Gastrocnemius medialis (tissue), 4 donors: Measurements from ENCODE around the gene ERC1. TPM values are rescaled to one million over a fixed set of nuclear protein-coding genes. Genes with fewer than 3 reads are reported as not detected.

ENCODE experiments used
- ATAC-seq, 2 donors: fragments of 150-250 bp; one replicate each; pipeline ENCODE4 v1.9.1; 2016
- DNase-seq, 2 donors: peaks; one replicate each; pipeline ENCODE4 v3.0.0-alpha.2; 2019
- H3K27ac ChIP-seq, 4 donors: fragments of 200-600 bp; sonication (generic); 1 replicate in 1 of 4; 2 replicates in 3 of 4; pipeline ENCODE4 v1.5.1; 2016 to 2018; ENCODE audit warnings: mild to moderate bottlenecking in 2 of 4, moderate library complexity in 1 of 4
- H3K27me3 ChIP-seq, 3 donors: fragments of 200-600 bp; sonication (generic) in 2 of 3; 1 replicate in 1 of 3; 2 replicates in 2 of 3; pipeline versions ENCODE4 v1.5.1 to v1.6.0; 2016 to 2019; ENCODE audit warnings: mild to moderate bottlenecking in 1 of 3, moderate library complexity in 1 of 3
- H3K36me3 ChIP-seq, 2 donors: fragments of 200-600 bp; sonication (generic) in 1 of 2; one replicate each; pipeline ENCODE4 v1.5.1; 2017 to 2018
- H3K4me1 ChIP-seq, 2 donors: fragments of 200-600 bp; sonication (generic) in 1 of 2; one replicate each; pipeline ENCODE4 v1.5.1; 2016 to 2017; ENCODE audit warnings: mild to moderate bottlenecking in 2 of 2
- H3K4me3 ChIP-seq, 4 donors: fragments of 200-600 bp; sonication (generic) in 3 of 4; 1 replicate in 1 of 4; 2 replicates in 3 of 4; pipeline ENCODE4 v1.5.1; 2016 to 2019; ENCODE audit warnings: mild to moderate bottlenecking in 2 of 4
- H3K9me3 ChIP-seq, 3 donors: fragments of 200-600 bp; sonication (generic) in 2 of 3; 1 replicate in 1 of 3; 2 replicates in 2 of 3; pipeline ENCODE4 v1.5.1; 2016 to 2019
- POLR2A ChIP-seq, 2 donors: fragments of 450-650 bp; IDR thresholded peaks; one replicate each; pipeline ENCODE4 v1.6.1; 2017; ENCODE audit warnings: antibody characterized with exemption in 2 of 2, mild to moderate bottlenecking in 2 of 2, moderate library complexity in 2 of 2
- in situ Hi-C, 4 donors: fragments of 200-750 bp; cut with MboI; loops; one replicate each; pipeline versions ENCODE4 v1.15.0 to v1.8.0; 2017; ENCODE audit warnings: low sequenced_read_pairs in 4 of 4
- intact Hi-C: fragments of 100-400 bp; cut with DNase I; formaldehyde crosslinking; loops from one replicate; pipeline ENCODE4 v1.15.1; 2023; ENCODE audit warnings: low total_unique reads
- total RNA-seq, 4 donors: library from RNA; depleted of rRNA; stranded (reverse); fragments of >200 nt; gene quantifications; one replicate each; pipeline versions ENCODE4 v1.1.0 to v1.2.3, GENCODE V29; 2016
- TF ChIP-seq, protein P1 (sequence below), 5 experiments: fragments of 450-650 bp in 3 of 5; fragments of 200-600 bp in 2 of 5; sonication (generic) in 2 of 5; IDR thresholded peaks in 4 of 5; conservative IDR thresholded peaks in 1 of 5; 1 replicate in 4 of 5; 2 replicates in 1 of 5; pipeline ENCODE4 v1.5.1; 2016 to 2019; ENCODE audit warnings: antibody characterized with exemption in 5 of 5, mild to moderate bottlenecking in 3 of 5, moderate library complexity in 3 of 5

ERC1 gene
- total RNA-seq, 4 donors from 2014 or later, result 20.3 to 39.1 (median 23.5) TPM

- Histone ChIP-seq H3K27me3 (no peaks in the 10 kb centered on the region), H3K4me3 (no peak overlapping the region), H3K27ac (no peak overlapping the region), H3K9me3 (peaks cover 0 to 8% (median 0%) of the 10 kb centered on the region in 3 donors), H3K4me1 (peaks cover 0 to 13% of the 10 kb centered on the region in 2 donors), H3K36me3 (no peaks in the 10 kb centered on the region)
- intact Hi-C loops (no loop called here), in situ Hi-C loops (no loop called here)
- DNase-seq (no peak), ATAC-seq (no peak)
- TF ChIP-seq POLR2A (IDR thresholded peaks at IDR 0.05), result no peak
- TF ChIP-seq, protein P1, sequence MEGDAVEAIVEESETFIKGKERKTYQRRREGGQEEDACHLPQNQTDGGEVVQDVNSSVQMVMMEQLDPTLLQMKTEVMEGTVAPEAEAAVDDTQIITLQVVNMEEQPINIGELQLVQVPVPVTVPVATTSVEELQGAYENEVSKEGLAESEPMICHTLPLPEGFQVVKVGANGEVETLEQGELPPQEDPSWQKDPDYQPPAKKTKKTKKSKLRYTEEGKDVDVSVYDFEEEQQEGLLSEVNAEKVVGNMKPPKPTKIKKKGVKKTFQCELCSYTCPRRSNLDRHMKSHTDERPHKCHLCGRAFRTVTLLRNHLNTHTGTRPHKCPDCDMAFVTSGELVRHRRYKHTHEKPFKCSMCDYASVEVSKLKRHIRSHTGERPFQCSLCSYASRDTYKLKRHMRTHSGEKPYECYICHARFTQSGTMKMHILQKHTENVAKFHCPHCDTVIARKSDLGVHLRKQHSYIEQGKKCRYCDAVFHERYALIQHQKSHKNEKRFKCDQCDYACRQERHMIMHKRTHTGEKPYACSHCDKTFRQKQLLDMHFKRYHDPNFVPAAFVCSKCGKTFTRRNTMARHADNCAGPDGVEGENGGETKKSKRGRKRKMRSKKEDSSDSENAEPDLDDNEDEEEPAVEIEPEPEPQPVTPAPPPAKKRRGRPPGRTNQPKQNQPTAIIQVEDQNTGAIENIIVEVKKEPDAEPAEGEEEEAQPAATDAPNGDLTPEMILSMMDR (IDR thresholded peaks at IDR 0.05 in 4 of 5, conservative IDR thresholded peaks at IDR 0.05 in 1 of 5), result no peak
These were observed 63.3 kb downstream of the ERC1 start for GRCh38 chr12:1054117-1054870.

DNA sequence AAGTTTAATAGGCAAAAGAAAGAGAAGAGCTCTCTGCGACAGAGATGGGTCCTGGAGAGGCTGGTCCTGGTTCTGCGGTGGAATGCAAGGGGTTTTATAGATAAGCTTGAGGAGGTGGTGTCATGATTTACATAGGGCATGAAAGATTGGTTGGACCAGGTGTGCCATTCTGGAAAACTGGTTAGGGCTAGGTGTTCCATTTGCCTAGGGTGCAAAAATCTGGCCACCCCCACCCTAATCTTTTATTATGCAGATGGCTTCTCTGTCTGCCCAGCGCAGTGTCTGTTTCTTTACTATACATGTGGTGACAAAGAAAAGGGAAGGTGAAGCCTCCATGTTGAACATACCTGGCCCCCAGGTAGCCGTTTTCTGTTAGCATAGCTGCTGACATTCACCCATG, 65.4 kb downstream of the ERC1 start:
- Histone ChIP-seq H3K4me3 (no peak overlapping the region), H3K27ac (no peak overlapping the region), H3K9me3 (peaks cover 0 to 8% (median 0%) of the 10 kb centered on the region in 3 donors), H3K4me1 (peaks cover 0 to 13% of the 10 kb centered on the region in 2 donors), H3K36me3 (no peaks in the 10 kb centered on the region), H3K27me3 (no peaks in the 10 kb centered on the region)
- DNase-seq (no peak), ATAC-seq (no peak)
- intact Hi-C loops, result no loop called here
- in situ Hi-C loops, result no loop called here
- TF ChIP-seq, protein P1 (IDR thresholded peaks at IDR 0.05 in 4 of 5, conservative IDR thresholded peaks at IDR 0.05 in 1 of 5), result no peak
- no peak for TF ChIP-seq POLR2A (IDR thresholded peaks at IDR 0.05)

DNA sequence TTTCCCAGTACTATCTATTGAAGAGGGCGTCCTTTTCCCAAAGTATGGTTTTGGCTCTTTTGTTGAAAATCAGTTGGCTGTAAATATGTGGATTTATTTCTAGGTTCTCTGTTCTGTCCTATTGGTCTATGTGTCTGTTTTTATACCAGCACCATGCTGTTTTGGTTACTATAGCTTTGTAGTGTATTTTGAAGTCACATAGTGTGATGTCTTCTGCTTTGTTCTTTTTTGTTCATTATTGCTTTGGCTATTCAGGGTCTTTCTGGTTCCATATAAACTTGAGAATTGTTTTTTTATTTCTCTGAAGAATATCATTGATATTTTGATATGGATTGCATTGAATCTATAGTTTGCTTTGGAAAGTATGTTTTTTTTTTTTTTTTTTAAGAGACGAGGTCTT, 67.4 kb downstream of the ERC1 start:
- Histone ChIP-seq H3K4me1 (peaks cover 0 to 8% of the 10 kb centered on the region in 2 donors), H3K36me3 (no peaks in the 10 kb centered on the region), H3K27ac (peak overlapping the region in 1 of 4 donors; percentile 55), H3K4me3 (no peak overlapping the region), H3K27me3 (no peaks in the 10 kb centered on the region), H3K9me3 (peaks cover 0 to 20% (median 0%) of the 10 kb centered on the region in 3 donors)
- no peak for TF ChIP-seq POLR2A (IDR thresholded peaks at IDR 0.05)
- TF ChIP-seq, protein P1 (IDR thresholded peaks at IDR 0.05 in 4 of 5, conservative IDR thresholded peaks at IDR 0.05 in 1 of 5), result no peak
- ATAC-seq (no peak), DNase-seq (no peak)
- in situ Hi-C loops, result no loop called here
- intact Hi-C loops, result no loop called here

DNA sequence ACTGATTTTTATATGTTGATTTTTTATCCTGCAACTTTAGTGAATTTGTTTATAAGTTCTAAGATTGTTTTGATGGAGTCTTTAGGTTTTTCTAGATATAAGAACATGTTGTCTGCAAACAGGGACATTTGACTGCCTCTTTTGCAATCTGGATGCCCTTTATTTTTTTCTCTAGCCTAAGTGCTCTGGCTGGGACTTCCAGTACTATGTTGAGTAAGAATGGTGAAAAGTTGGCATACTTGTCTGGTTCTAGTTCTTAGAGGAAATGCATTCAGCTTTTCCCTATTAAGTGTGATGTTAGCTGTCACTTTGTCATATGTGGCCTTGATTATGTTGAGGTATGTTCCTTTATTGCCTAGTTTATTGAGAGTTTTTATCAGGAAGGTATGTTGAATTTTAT, 68.1 kb downstream of the ERC1 start:
- in situ Hi-C loops, result no loop called here
- Histone ChIP-seq H3K4me1 (peaks cover 0 to 2% of the 10 kb centered on the region in 2 donors), H3K4me3 (no peak overlapping the region), H3K36me3 (peaks cover 0 to under 1% of the 10 kb centered on the region in 2 donors), H3K9me3 (peaks cover 0 to 21% (median 0%) of the 10 kb centered on the region in 3 donors), H3K27me3 (no peaks in the 10 kb centered on the region), H3K27ac (peak overlapping the region in 1 of 4 donors; percentile 55)
- intact Hi-C loops, result no loop called here
- no peak for DNase-seq
- peak; percentile 55 to 87 for ATAC-seq
- TF ChIP-seq, protein P1 (IDR thresholded peaks at IDR 0.05 in 4 of 5, conservative IDR thresholded peaks at IDR 0.05 in 1 of 5), result no peak
- TF ChIP-seq POLR2A (IDR thresholded peaks at IDR 0.05), result no peak
